Tibial nerve (tissue), 3 donors: ENCODE data around the gene SH3GL3.

ENCODE experiments used
- POLR2A ChIP-seq, 2 donors: fragments of 450-650 bp; IDR thresholded peaks; one replicate each; pipeline ENCODE4 v1.6.1; 2017; ENCODE audit warnings: antibody characterized with exemption in 2 of 2, mild to moderate bottlenecking in 2 of 2, moderate library complexity in 2 of 2
- TF ChIP-seq, protein P1 (sequence below), 5 experiments: fragments of 200-600 bp in 3 of 5; fragments of 450-650 bp in 2 of 5; sonication (generic) in 3 of 5; IDR thresholded peaks; one replicate each; pipeline ENCODE4 v1.5.1; 2016 to 2019; ENCODE audit warnings: antibody characterized with exemption in 5 of 5, mild to moderate bottlenecking in 3 of 5, moderate library complexity in 2 of 5

DNA sequence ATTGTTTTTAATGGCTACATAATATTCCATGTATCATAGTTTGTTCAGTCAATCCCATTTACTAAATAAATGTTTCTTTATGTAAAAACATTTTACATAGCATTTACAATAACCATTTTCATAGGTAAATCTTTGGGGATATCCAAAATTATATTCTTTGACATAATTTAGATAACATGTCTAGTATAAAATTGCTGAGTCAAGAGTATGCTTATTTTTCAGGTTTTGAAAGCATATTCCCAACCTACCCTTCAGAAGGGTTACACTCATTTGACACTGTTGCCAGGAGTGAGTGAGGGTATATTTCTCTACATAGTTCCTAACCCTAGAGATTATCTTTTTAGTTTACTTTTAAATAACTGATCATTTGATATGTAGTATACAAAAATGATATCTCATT, 122.2 kb downstream of the SH3GL3 start:
- TF ChIP-seq, protein P1, sequence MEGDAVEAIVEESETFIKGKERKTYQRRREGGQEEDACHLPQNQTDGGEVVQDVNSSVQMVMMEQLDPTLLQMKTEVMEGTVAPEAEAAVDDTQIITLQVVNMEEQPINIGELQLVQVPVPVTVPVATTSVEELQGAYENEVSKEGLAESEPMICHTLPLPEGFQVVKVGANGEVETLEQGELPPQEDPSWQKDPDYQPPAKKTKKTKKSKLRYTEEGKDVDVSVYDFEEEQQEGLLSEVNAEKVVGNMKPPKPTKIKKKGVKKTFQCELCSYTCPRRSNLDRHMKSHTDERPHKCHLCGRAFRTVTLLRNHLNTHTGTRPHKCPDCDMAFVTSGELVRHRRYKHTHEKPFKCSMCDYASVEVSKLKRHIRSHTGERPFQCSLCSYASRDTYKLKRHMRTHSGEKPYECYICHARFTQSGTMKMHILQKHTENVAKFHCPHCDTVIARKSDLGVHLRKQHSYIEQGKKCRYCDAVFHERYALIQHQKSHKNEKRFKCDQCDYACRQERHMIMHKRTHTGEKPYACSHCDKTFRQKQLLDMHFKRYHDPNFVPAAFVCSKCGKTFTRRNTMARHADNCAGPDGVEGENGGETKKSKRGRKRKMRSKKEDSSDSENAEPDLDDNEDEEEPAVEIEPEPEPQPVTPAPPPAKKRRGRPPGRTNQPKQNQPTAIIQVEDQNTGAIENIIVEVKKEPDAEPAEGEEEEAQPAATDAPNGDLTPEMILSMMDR (IDR thresholded peaks at IDR 0.05), result no peak
- no peak for TF ChIP-seq POLR2A (IDR thresholded peaks at IDR 0.05)
